GM19455 (cell line): Measurements from ENCODE around the gene RSBN1L.

Source experiments
- ATAC-seq: cut with Tn5 transposase; IDR thresholded peaks from one replicate; pipeline ENCODE4 v1.9.1; 2021; ENCODE audit not compliant: unreplicated experiment

RSBN1L gene

DNA sequence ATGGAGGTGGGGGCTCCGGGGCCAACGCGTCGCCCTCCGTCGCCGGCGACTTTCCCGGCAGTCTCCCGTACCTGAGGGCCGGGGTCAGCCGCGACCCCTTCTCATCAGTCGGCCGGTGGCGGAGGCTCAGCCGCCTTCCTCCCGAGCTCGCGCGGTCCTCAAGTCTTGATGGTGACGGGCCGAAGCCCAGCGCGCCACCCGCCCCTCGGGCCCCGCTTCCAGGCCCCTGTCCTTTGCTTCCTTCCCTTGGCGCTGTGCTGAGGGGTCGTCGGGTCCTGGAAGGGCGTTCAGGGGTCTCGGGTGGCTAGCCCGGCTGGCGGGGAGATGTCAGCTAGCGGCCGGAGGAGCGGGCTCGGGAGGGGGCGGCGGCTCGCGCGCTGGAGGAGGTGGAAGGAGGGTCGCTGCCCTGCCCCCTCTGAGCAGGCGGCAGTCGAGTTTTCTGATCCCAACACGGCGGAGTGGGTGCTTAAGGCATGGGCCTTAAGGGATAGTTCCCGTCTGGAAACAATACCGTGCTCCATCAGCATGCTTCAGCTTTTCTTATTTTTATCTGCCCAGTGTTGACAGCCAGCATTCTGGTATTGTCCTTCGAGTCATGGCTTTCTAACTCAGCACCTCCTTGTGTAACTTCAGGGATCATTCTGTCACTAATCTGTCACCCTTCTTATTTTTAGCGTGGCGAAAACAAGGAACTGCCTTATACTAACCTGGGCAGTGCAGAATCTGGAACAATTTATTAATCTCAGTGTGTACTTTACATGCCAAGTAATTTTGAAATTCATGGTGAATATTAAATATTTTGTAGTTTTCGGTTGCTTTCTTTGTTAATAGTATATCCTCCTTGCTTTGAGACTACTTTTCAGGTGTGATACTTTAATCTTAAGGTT is 103.1 kb downstream of the RSBN1L start:
- ATAC-seq: peak; percentile 4

- ATAC-seq: no peak
These were observed 103.9 kb downstream of the RSBN1L start for GRCh38 chr7:77800158-77800557.

- no peak for ATAC-seq
These were observed 104.5 kb downstream of the RSBN1L start for GRCh38 chr7:77800730-77801129.

- no peak for ATAC-seq
These were observed 106.5 kb downstream of the RSBN1L start for GRCh38 chr7:77802557-77803405.

DNA sequence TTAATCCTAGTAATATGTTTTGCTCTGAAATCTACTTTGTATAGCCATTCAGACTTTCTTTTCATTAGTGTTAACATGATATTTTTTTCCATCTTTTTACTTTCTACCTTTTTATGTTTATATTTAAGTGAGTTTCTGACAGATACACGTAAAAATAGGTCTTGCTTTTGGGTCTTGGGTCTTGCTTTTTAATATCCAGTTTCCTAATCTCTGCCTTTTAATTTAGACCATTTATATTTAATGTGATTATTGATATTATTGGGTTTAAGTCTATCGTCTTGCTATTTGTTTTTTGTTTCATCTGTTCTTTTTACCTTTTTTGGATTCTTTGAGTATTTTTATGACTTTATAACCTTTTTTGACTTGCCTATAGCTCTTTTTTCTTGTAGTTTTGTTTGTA is 110.2 kb downstream of the RSBN1L start:
- ATAC-seq: no peak

DNA sequence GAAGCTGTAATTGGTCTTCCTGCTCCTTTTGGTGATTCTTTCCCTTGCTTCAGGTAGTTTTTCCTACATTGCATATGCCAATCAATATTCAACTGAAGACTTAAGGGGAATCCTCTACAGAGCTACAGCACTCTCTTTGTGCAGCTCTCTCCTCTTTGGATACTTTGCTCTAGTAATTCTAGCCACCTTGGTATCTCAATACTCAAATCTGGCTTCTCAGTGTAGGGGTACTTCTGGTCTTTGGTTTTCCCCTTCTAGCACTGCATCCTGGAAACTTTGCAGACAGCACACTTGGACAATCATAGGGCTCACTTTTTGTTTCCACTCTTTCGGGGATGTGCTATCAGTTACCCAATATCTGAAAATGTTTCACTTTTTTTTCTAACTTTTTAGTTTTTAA is 112.3 kb downstream of the RSBN1L start:
- ATAC-seq: no peak

DNA sequence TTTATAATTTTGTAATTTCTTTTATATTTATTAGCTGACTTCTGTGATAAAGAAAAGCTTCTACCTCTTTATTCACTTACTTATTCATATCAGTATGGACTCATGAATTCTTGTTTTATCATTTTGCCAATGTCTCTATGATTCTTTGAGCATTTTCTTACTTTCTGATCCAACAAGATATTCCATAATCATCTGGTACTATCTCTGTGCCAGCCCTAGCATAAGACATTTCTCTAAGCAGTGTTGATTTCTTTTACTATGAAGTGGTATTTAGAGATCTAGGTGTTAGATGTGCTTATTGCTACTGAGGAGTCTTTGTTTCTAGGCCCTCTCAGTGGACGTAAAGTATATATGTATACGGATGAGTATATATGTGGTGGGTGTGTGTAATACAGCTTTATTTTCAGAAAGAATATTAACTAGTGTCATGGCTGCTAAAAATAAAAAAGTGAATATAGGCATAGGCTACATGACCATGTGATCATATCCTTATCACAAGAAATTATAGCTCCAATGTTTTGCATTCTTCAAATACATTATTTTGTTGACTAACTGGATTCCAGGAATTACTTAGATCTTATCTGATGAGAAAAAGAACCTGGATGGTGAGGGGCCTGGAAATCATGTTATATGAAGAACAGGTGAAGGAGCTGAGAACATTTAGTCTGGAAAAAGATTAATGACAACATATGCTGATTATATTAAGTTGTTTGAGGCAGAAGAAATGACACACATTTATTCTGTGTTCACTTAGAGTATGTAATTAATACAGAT is 115.4 kb downstream of the RSBN1L start:
- no peak for ATAC-seq

- ATAC-seq: no peak
These were observed 116.0 kb downstream of the RSBN1L start for GRCh38 chr7:77812290-77812685.

GRCh38 chr7:77813180-77813579 is 116.9 kb downstream of the RSBN1L start:
- no peak for ATAC-seq

DNA sequence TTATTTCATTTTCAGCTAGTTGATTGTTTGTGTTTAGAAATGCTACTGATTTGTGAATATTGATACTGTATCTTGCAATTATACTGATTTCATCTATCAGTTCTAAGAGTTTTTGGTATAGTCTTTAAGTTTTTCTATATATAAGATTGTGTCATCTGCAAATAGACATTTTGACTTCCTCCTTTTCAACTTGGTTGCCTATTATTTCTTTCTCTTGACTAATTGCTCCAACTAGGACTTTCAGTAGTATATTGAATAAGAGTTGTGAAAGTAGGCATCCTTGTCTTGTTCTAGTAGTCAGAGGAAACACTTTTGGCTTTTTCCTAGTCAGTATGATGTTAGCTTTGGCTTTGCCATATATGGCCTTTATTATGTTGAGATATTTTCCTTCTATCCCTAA is 122.8 kb downstream of the RSBN1L start:
- ATAC-seq: no peak

- ATAC-seq: no peak
These were observed 124.7 kb downstream of the RSBN1L start for GRCh38 chr7:77820967-77821366.

- ATAC-seq: no peak
These were observed 126.0 kb downstream of the RSBN1L start for GRCh38 chr7:77822269-77822668.

DNA sequence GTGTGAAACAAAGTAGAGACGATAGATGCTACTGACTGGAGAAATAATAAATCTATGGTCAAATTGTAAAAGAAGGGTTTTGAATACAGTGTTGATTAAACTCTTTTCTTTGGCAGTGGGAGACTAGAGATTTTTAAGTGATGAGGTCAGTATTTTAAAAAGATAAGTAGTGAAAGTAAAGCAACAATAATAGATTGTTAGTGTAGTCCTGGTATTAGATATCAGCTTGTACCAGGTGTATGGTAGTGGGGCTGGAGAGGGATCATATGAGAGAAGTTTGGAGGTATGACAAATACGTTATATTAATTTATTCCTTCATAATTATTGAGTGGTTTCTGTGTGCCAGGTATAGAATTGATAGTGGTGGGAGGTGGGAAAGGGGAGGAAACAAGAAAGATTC is 127.5 kb downstream of the RSBN1L start:
- no peak for ATAC-seq

- no peak for ATAC-seq
These were observed 128.4 kb downstream of the RSBN1L start for GRCh38 chr7:77824636-77825035.

DNA sequence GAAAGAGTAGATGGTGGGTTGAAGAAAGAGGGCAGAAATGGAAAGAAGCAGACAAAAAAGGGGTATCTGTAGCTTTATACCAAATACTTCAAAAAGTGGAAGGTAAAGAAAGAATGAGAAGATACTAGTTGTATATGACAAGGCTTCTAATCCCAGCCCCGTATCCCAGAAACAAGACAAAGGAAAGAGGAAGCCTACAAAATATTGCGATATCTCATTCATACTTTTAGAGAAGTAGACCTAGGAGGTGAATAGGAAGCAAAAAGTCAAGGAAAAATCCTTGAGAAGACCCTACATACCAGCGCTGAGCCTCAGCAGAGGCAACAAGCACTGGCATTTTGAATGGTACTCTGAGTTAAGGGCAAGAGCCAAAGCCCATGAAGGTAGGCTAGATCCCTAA is 128.9 kb downstream of the RSBN1L start:
- no peak for ATAC-seq

GRCh38 chr7:77826300-77826699 is 130.0 kb downstream of the RSBN1L start:
- ATAC-seq: no peak

GRCh38 chr7:77827999-77828398 is 131.7 kb downstream of the RSBN1L start:
- no peak for ATAC-seq

GRCh38 chr7:77830649-77831355 is 134.5 kb downstream of the RSBN1L start:
- no peak for ATAC-seq

DNA sequence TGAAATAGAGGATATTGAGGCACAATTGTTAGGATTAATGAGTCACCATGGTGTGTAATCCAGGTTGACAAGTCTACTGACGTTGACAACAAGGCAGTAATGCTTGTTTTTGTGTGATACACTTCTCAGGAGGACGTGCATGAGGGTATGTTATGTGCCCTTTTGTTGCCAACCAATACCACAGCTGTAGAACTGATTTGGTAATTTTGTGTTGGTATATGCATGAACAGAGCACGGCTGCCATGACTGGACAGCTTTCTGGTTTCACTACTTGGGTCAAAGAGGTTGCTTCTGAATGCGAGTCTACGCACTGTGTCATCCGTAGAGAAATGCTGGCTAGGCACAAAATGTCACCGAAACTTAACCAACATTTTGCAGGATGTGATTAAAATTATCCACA is 135.2 kb downstream of the RSBN1L start:
- no peak for ATAC-seq

GRCh38 chr7:77831953-77832352 is 135.7 kb downstream of the RSBN1L start:
- ATAC-seq: no peak
